Measurements from ENCODE around the gene OPA3.
"Not testable (repeated sequence)": the region's sequence is repeated elsewhere in the genome, so short reads cannot be mapped to it uniquely, and the experiment has no call there.

The OPA3 gene

DNA sequence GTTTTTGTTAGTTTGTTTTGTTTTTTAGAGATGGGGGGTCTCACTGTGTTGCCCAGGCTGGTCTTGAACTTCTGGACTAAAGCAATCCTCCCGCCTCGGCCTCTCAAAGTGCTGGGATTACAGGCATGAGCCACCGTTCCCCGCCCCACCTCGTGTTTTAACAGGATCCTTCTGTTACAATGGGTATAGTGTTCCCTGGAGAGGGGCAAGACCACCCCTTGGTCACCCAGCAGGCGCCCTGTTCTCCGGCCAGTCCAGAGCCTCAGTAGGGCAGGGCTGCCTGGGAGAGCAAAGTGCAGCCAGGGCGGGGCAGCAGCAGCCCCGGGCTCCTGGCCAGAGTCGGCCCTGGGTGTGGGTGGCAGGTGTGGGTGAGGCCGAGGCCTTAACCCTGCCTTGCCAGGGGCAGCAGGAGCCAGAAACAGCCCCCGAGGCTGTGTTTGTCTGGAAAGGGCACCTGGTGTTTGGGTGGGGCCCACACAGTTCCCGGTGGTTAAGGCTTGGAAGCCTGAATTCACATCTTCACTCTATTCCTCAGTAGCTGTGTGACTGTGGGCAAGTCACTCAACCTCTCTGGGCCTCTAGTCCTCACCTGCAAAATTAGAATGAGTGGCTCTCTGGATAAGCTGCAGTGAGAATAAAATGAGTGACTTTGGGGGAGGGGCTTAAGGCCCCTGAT, 70.1 kb downstream of the OPA3 start:
- in situ Hi-C loops (cut with MboI; ENCODE audit: low sequenced_read_pairs, unreplicated experiment): no loop called here
- no peak for DNase-seq (ENCODE audit: low spot score)
- TF ChIP-seq, protein P1, sequence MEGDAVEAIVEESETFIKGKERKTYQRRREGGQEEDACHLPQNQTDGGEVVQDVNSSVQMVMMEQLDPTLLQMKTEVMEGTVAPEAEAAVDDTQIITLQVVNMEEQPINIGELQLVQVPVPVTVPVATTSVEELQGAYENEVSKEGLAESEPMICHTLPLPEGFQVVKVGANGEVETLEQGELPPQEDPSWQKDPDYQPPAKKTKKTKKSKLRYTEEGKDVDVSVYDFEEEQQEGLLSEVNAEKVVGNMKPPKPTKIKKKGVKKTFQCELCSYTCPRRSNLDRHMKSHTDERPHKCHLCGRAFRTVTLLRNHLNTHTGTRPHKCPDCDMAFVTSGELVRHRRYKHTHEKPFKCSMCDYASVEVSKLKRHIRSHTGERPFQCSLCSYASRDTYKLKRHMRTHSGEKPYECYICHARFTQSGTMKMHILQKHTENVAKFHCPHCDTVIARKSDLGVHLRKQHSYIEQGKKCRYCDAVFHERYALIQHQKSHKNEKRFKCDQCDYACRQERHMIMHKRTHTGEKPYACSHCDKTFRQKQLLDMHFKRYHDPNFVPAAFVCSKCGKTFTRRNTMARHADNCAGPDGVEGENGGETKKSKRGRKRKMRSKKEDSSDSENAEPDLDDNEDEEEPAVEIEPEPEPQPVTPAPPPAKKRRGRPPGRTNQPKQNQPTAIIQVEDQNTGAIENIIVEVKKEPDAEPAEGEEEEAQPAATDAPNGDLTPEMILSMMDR (IDR thresholded peaks at IDR 0.05; ENCODE audit: borderline replicate concordance, control extremely low read depth, extremely low read depth, insufficient read depth, missing control alignments): no peak

- in situ Hi-C loops (cut with MboI; ENCODE audit: low sequenced_read_pairs, unreplicated experiment): no loop called here
- TF ChIP-seq, protein P1 (IDR thresholded peaks at IDR 0.05; ENCODE audit: borderline replicate concordance, control extremely low read depth, extremely low read depth, insufficient read depth, missing control alignments): no peak
- no peak for DNase-seq (ENCODE audit: low spot score)
Measured at GRCh38 chr19:45512881-45513483, 71.6 kb downstream of the OPA3 start.

DNA sequence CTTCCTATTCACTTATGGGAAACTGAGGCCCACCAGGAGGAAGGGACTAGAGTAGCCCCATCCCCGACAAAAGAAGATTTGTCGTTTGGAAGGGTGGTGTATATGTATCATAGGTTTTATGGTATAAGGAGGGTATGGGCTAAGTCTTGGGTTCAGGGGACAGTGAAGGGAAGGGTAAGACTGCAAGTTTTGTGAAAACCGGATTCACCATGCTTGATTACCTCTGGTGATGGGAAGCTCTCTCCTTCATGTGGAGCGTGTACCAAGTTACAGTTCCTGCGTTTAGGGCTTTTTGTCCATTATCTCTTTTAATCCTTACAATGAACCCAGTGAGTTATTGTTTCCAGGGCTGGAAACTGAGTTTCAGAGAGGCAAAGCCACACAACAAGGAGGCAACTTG, 73.5 kb downstream of the OPA3 start:
- TF ChIP-seq, protein P1 (IDR thresholded peaks at IDR 0.05; ENCODE audit: borderline replicate concordance, control extremely low read depth, extremely low read depth, insufficient read depth, missing control alignments): no peak
- DNase-seq (ENCODE audit: low spot score): no peak
- in situ Hi-C loops (cut with MboI; ENCODE audit: low sequenced_read_pairs, unreplicated experiment): no loop called here

- DNase-seq (ENCODE audit: low spot score); in situ Hi-C loops (cut with MboI; ENCODE audit: low sequenced_read_pairs, unreplicated experiment): not testable (repeated sequence)
Measured at GRCh38 chr19:45510352-45510751, 74.2 kb downstream of the OPA3 start.

DNA sequence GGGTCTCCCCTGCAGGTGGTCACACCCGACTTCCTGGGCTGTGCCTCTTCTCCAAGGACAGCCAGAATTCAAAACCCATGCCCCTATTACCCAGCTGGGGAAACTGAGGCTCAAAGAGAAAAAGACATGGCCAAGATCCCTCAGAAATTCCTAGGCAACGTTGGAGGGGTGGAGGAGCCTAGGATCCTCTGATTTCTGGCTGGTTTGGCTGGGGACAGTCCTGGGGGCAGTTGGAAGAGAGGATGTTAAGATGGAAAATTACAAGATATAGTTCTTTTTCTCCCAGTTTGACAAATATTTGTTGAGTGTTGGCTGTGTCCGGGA, 74.9 kb downstream of the OPA3 start:
- DNase-seq (ENCODE audit: low spot score): no peak
- in situ Hi-C loops (cut with MboI; ENCODE audit: low sequenced_read_pairs, unreplicated experiment): no loop called here
- TF ChIP-seq, protein P1 (IDR thresholded peaks at IDR 0.05; ENCODE audit: borderline replicate concordance, control extremely low read depth, extremely low read depth, insufficient read depth, missing control alignments): no peak

GRCh38 chr19:45508861-45509691, 75.5 kb downstream of the OPA3 start:
- TF ChIP-seq, protein P1 (IDR thresholded peaks at IDR 0.05; ENCODE audit: borderline replicate concordance, control extremely low read depth, extremely low read depth, insufficient read depth, missing control alignments): no peak
- peak; percentile 90 for DNase-seq (ENCODE audit: low spot score)
- in situ Hi-C loops (cut with MboI; ENCODE audit: low sequenced_read_pairs, unreplicated experiment): no loop called here

GRCh38 chr19:45508417-45508860, 76.2 kb downstream of the OPA3 start:
- TF ChIP-seq, protein P1 (IDR thresholded peaks at IDR 0.05; ENCODE audit: borderline replicate concordance, control extremely low read depth, extremely low read depth, insufficient read depth, missing control alignments): no peak
- in situ Hi-C loops (cut with MboI; ENCODE audit: low sequenced_read_pairs, unreplicated experiment): no loop called here
- no peak for DNase-seq (ENCODE audit: low spot score)
